HCT116 (cell line): ENCODE measurements around the gene SLA2. TPM values are rescaled to one million over a fixed set of nuclear protein-coding genes. Genes with fewer than 3 reads are reported as not detected.

ENCODE experiments used
- ATAC-seq: fragments of 200-7000 bp; cut with Tn5 transposase; 2 replicates; pipeline ENCODE4 v1.9.1; 2020; ENCODE audit warnings: mild to moderate bottlenecking, moderate library complexity
- BruUV-seq: library from RNA; stranded (reverse); fragments of 400-500 nt; replicated peaks from 2 replicates; lab custom pipeline; 2021; lab: Mats Ljungman, UMichigan
- CTCF ChIA-PET: fragments of 300-600 bp; sonication (Branson Sonifier 250); formaldehyde crosslinking; loops from one replicate; lab custom pipeline; 2021; ENCODE audit warnings: antibody characterized with exemption; lab: Charles Lee
- POLR2A ChIA-PET: fragments of 300-600, 350-600 bp; sonication (Branson Sonifier 250); formaldehyde crosslinking; loops from one replicate; lab custom pipeline; 2021; ENCODE audit warnings: antibody characterized with exemption; lab: Charles Lee
- RAD21 ChIA-PET, 2 experiments: fragments of 300-600 bp; sonication (Branson Sonifier 250); formaldehyde crosslinking; loops; one replicate each; lab custom pipeline; 2023; ENCODE audit warnings: low total read pairs in 2 of 2; ENCODE audit not compliant: uncharacterized antibody in 2 of 2, unreplicated experiment in 2 of 2, low non-redundant PET in 1 of 2; lab: Charles Lee
- DNase-seq: peaks from one replicate; pipeline ENCODE4 v3.0.0-alpha.2; 2010; ENCODE audit warnings: low read depth, low spot score
- H2AFZ ChIP-seq: fragments of 200-600 bp; shearing (Covaris generic), sonication (generic); 2 replicates; pipeline ENCODE4 v1.6.1; 2017; ENCODE audit warnings: low read depth, mixed run types, mixed read lengths, antibody characterized with exemption, low read length; ENCODE audit not compliant: poor library complexity, severe bottlenecking
- H3K27ac ChIP-seq: 2 replicates; pipeline ENCODE4 v1.5.1; 2012; ENCODE audit warnings: low read depth, low read length
- H3K27me3 ChIP-seq: fragments of 200-600 bp; sonication (generic); 2 replicates; pipeline ENCODE4 v1.6.1; 2016; ENCODE audit warnings: mixed run types, low read length, mixed read lengths; ENCODE audit not compliant: insufficient read depth
- H3K36me3 ChIP-seq, 2 experiments: fragments of 200-500 bp in 1 of 2; fragments of 200-600 bp in 1 of 2; sonication (Bioruptor generic) in 1 of 2; sonication (generic) in 1 of 2; 2 replicates each; pipeline versions ENCODE4 v1.5.1 to v1.6.1; 2014 to 2016; ENCODE audit warnings: low read length in 2 of 2, inconsistent platforms in 1 of 2, mixed read lengths in 1 of 2, mixed run types in 1 of 2; ENCODE audit not compliant: insufficient read depth in 2 of 2, control insufficient read depth in 1 of 2
- H3K4me1 ChIP-seq, 2 experiments: fragments of 200-600 bp in 1 of 2; sonication (generic) in 1 of 2; 2 replicates each; pipeline versions ENCODE4 v1.5.1 to v1.6.1; 2012 to 2017; ENCODE audit warnings: low read length in 2 of 2, inconsistent platforms in 1 of 2, mild to moderate bottlenecking in 1 of 2, mixed read lengths in 1 of 2, mixed run types in 1 of 2, moderate library complexity in 1 of 2; ENCODE audit not compliant: insufficient read depth in 2 of 2, control insufficient read depth in 1 of 2
- H3K4me2 ChIP-seq: fragments of 200-600 bp; sonication (generic); 2 replicates; pipeline ENCODE4 v1.6.1; 2017; ENCODE audit warnings: mixed run types, low read length, mixed read lengths
- H3K4me3 ChIP-seq, 2 experiments: fragments of 200-600 bp in 1 of 2; sonication (generic) in 1 of 2; replicated peaks in 1 of 2; 2 replicates each; pipeline ENCODE4 v1.5.1; 2011 to 2016; ENCODE audit warnings: low read length in 2 of 2, control low read depth in 1 of 2, low read depth in 1 of 2, mild to moderate bottlenecking in 1 of 2, mixed read lengths in 1 of 2, mixed run types in 1 of 2
- H3K79me2 ChIP-seq: fragments of 200-600 bp; sonication (generic); 2 replicates; pipeline ENCODE4 v1.6.1; 2017; ENCODE audit warnings: mild to moderate bottlenecking, mixed run types, low read length, moderate library complexity, mixed read lengths; ENCODE audit not compliant: insufficient read depth
- H3K9ac ChIP-seq: fragments of 200-600 bp; sonication (generic); 2 replicates; pipeline ENCODE4 v1.6.1; 2016; ENCODE audit warnings: low read length, mixed read lengths
- H3K9me2 ChIP-seq: fragments of 200-600 bp; sonication (generic), shearing (Covaris generic); 2 replicates; pipeline ENCODE4 v1.6.1; 2017; ENCODE audit warnings: mixed run types, mild to moderate bottlenecking, moderate library complexity; ENCODE audit not compliant: insufficient read depth
- H3K9me3 ChIP-seq, 2 experiments: fragments of 200-500 bp in 1 of 2; fragments of 200-600 bp in 1 of 2; sonication (Bioruptor generic) in 1 of 2; sonication (generic) in 1 of 2; 2 replicates each; pipeline ENCODE4 v1.6.1; 2014 to 2017; ENCODE audit warnings: low read length in 2 of 2, mixed read lengths in 2 of 2, inconsistent platforms in 1 of 2, low read depth in 1 of 2, mild to moderate bottlenecking in 1 of 2, mixed run types in 1 of 2, moderate library complexity in 1 of 2; ENCODE audit not compliant: control insufficient read depth in 1 of 2, insufficient read depth in 1 of 2
- H4K20me1 ChIP-seq: fragments of 200-600 bp; sonication (generic), shearing (Covaris generic); 2 replicates; pipeline ENCODE4 v1.6.1; 2017; ENCODE audit warnings: mixed run types, mild to moderate bottlenecking, moderate library complexity; ENCODE audit not compliant: insufficient read depth
- EGR1 ChIP-seq: IDR thresholded peaks from 2 replicates; pipeline ENCODE4 v1.6.1; 2012; ENCODE audit warnings: low read depth
- ELF1 ChIP-seq: IDR thresholded peaks from 2 replicates; pipeline ENCODE4 v1.6.1; 2012; ENCODE audit warnings: low read depth, borderline replicate concordance
- EZH2 ChIP-seq: fragments of 200-600 bp; sonication (generic); IDR thresholded peaks from 2 replicates; pipeline ENCODE4 v1.6.1; 2017; ENCODE audit warnings: antibody characterized with exemption, mixed run types
- JUND ChIP-seq: IDR thresholded peaks from 2 replicates; pipeline ENCODE4 v1.6.1; 2012
- POLR2AphosphoS5 ChIP-seq: IDR thresholded peaks from 2 replicates; pipeline ENCODE4 v1.6.1; 2011; ENCODE audit warnings: mild to moderate bottlenecking, low read depth, low read length, moderate library complexity
- RAD21 ChIP-seq: IDR thresholded peaks from 2 replicates; pipeline ENCODE4 v1.6.1; 2012; ENCODE audit warnings: low read depth, mild to moderate bottlenecking
- SIN3A ChIP-seq: IDR thresholded peaks from 2 replicates; pipeline ENCODE4 v1.6.1; 2012; ENCODE audit warnings: low read depth
- TCF7L2 ChIP-seq: IDR thresholded peaks from 2 replicates; pipeline ENCODE4 v1.7.0; 2011; ENCODE audit warnings: borderline replicate concordance, inconsistent platforms; ENCODE audit not compliant: insufficient read depth, insufficient read length; ENCODE audit errors: extremely low read depth
- intact Hi-C: fragments of 100-400 bp; cut with micrococcal nuclease; formaldehyde crosslinking; loops from 2 replicates; pipeline ENCODE4 v1.10.0; 2022
- total RNA-seq: library from RNA; stranded (reverse); gene quantifications from one replicate; pipeline ENCODE4 v1.2.1, GENCODE V29; 2021; ENCODE audit not compliant: unreplicated experiment
- TF ChIP-seq, protein P1 (sequence below), 3 experiments: fragments of 200-600 bp in 1 of 3; sonication (generic) in 1 of 3; IDR thresholded peaks in 2 of 3; conservative IDR thresholded peaks in 1 of 3; 2 replicates each; pipeline ENCODE4 v1.5.1; 2012 to 2017; ENCODE audit warnings: low read depth in 2 of 3, low read length in 2 of 3, antibody characterized with exemption in 1 of 3, borderline replicate concordance in 1 of 3, control low read depth in 1 of 3, mild to moderate bottlenecking in 1 of 3, mixed read lengths in 1 of 3, mixed run types in 1 of 3, moderate library complexity in 1 of 3; ENCODE audit not compliant: insufficient read depth in 1 of 3
- TF ChIP-seq, protein P2 (sequence below): IDR thresholded peaks from 2 replicates; pipeline ENCODE4 v1.6.1; 2012; ENCODE audit warnings: low read depth

Gene SLA2
- total RNA-seq, 1 experiment from 2014 or later, result 0.12 TPM

DNA sequence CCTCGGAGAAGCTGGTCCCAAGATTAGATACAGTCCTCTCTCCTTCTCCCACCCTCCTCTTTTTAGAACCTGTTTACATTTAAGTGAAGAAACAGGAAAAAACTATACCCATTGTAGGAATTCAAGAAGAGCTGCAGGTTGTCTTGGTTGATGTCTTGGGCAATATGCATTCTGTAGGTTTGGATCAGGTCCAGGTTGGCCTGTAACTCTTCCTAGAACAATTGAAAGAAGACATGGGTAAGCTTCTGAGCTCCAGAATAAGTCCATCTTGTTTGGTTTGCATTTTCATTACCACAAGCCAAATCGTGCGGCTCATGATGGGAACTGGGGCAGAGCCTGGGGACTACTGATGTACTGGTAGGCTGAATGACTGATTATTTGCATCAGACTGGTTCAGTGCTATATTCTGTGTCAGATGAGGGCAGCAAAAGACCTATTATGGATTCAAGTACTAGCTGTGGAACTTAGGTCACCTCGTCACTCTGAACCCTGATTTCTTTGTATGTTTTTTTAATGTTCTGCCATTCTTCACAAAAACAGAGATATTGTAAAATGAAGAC lies 20.3 kb upstream of the SLA2 start:
- Histone ChIP-seq H3K4me3 (no peak overlapping the region), H3K4me2 (no peak overlapping the region), H3K9ac (no peak overlapping the region), H3K27me3 (no peaks in the 10 kb centered on the region), H3K36me3 (peaks cover 3 to 4% of the 10 kb centered on the region in 2 experiments; a peak in 3 of 4 replicates), H3K9me3 (no peaks in the 10 kb centered on the region), H2AFZ (no peak overlapping the region), H3K79me2 (no peaks in the 10 kb centered on the region), H3K9me2 (no peaks in the 10 kb centered on the region), H4K20me1 (0 out of 2 replicates have a peak, but pooled peaks cover 3% of the 10 kb centered on the region), H3K4me1 (no peaks in the 10 kb centered on the region), H3K27ac (no peak overlapping the region)
- TF ChIP-seq EGR1 (no peak), RAD21 (peak; percentile 30; the same call in 1 of the 2 replicates), POLR2AphosphoS5 (no peak)
- no TSS peak for BruUV-seq
- intact Hi-C loops, result no loop called here
- ATAC-seq (no peak), DNase-seq (no peak)
- RAD21 ChIA-PET, result interaction anchor here in 1 of 2 experiments (1.2 kb wide), 1 partner anchor 89 kb away, joined by 3 read pairs; no protein-coding TSS in a partner anchor
- POLR2A ChIA-PET, result no interaction called here
- CTCF ChIA-PET, result no interaction called here

DNA sequence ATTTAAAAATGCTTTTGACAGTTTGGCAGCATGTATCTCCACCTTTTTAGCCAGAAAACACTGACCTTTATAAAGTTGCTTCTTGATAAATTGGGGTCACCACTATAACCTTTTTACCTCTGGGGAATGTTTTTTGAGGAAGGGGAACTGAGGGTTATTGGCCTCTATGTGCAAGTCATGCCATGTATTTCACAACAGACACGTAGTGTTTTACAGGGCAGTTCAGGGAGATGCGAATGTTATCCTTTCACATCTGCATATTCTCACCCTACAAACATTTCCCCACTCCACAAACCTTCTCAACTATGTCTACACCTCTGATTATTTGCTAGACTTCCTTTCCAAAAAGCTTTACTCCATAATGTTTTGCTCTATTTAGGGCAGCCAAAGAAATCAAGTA lies 17.0 kb upstream of the SLA2 start:
- DNase-seq (no peak), ATAC-seq (no peak)
- Histone ChIP-seq H3K4me1 (no peaks in the 10 kb centered on the region), H3K9ac (no peak overlapping the region), H3K27me3 (no peaks in the 10 kb centered on the region), H3K9me2 (no peaks in the 10 kb centered on the region), H3K79me2 (no peaks in the 10 kb centered on the region), H3K36me3 (peaks cover 0 to 4% of the 10 kb centered on the region in 2 experiments; a peak in 2 of 4 replicates), H4K20me1 (0 out of 2 replicates have a peak, but pooled peaks cover 3% of the 10 kb centered on the region), H3K27ac (no peak overlapping the region), H3K4me2 (no peak overlapping the region), H3K4me3 (no peak overlapping the region), H2AFZ (no peak overlapping the region), H3K9me3 (no peaks in the 10 kb centered on the region)
- ChIA-PET RAD21 (no interaction called here), CTCF (no interaction called here), POLR2A (no interaction called here)
- TF ChIP-seq POLR2AphosphoS5 (no peak), JUND (no peak), TCF7L2 (no peak), EZH2 (no peak), ELF1 (no peak), SIN3A (no peak)
- TF ChIP-seq, protein P1, sequence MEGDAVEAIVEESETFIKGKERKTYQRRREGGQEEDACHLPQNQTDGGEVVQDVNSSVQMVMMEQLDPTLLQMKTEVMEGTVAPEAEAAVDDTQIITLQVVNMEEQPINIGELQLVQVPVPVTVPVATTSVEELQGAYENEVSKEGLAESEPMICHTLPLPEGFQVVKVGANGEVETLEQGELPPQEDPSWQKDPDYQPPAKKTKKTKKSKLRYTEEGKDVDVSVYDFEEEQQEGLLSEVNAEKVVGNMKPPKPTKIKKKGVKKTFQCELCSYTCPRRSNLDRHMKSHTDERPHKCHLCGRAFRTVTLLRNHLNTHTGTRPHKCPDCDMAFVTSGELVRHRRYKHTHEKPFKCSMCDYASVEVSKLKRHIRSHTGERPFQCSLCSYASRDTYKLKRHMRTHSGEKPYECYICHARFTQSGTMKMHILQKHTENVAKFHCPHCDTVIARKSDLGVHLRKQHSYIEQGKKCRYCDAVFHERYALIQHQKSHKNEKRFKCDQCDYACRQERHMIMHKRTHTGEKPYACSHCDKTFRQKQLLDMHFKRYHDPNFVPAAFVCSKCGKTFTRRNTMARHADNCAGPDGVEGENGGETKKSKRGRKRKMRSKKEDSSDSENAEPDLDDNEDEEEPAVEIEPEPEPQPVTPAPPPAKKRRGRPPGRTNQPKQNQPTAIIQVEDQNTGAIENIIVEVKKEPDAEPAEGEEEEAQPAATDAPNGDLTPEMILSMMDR (IDR thresholded peaks at IDR 0.05 in 2 of 3, conservative IDR thresholded peaks at IDR 0.05 in 1 of 3; ENCODE audit: borderline replicate concordance in 1 of 3, insufficient read depth in 1 of 3, low read depth in 2 of 3, low read length in 2 of 3), result no peak
- TF ChIP-seq, protein P2, sequence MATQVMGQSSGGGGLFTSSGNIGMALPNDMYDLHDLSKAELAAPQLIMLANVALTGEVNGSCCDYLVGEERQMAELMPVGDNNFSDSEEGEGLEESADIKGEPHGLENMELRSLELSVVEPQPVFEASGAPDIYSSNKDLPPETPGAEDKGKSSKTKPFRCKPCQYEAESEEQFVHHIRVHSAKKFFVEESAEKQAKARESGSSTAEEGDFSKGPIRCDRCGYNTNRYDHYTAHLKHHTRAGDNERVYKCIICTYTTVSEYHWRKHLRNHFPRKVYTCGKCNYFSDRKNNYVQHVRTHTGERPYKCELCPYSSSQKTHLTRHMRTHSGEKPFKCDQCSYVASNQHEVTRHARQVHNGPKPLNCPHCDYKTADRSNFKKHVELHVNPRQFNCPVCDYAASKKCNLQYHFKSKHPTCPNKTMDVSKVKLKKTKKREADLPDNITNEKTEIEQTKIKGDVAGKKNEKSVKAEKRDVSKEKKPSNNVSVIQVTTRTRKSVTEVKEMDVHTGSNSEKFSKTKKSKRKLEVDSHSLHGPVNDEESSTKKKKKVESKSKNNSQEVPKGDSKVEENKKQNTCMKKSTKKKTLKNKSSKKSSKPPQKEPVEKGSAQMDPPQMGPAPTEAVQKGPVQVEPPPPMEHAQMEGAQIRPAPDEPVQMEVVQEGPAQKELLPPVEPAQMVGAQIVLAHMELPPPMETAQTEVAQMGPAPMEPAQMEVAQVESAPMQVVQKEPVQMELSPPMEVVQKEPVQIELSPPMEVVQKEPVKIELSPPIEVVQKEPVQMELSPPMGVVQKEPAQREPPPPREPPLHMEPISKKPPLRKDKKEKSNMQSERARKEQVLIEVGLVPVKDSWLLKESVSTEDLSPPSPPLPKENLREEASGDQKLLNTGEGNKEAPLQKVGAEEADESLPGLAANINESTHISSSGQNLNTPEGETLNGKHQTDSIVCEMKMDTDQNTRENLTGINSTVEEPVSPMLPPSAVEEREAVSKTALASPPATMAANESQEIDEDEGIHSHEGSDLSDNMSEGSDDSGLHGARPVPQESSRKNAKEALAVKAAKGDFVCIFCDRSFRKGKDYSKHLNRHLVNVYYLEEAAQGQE, result no peak
- BruUV-seq, result no TSS peak
- intact Hi-C loops, result no loop called here
